ENCODE results near the gene TCF3.

The TCF3 gene

GRCh38 chr19:1585243-1585580 is 67.2 kb downstream of the TCF3 start:
- H3K4me3 ChIP-seq (ENCODE audit: low read depth, low read length), result no peak overlapping the region
- CTCF ChIA-PET, result interaction anchor here (1.5 kb wide), 1 partner anchor 87 kb away, joined by 4 read pairs; no protein-coding TSS in a partner anchor

GRCh38 chr19:1584500-1585242 is 67.7 kb downstream of the TCF3 start:
- POLR2A ChIA-PET, result no interaction called here
- no peak overlapping the region for H3K4me3 ChIP-seq (ENCODE audit: low read depth, low read length)
- no peak for DNase-seq (ENCODE audit: low read depth, low spot score)
- TF ChIP-seq, protein P1, sequence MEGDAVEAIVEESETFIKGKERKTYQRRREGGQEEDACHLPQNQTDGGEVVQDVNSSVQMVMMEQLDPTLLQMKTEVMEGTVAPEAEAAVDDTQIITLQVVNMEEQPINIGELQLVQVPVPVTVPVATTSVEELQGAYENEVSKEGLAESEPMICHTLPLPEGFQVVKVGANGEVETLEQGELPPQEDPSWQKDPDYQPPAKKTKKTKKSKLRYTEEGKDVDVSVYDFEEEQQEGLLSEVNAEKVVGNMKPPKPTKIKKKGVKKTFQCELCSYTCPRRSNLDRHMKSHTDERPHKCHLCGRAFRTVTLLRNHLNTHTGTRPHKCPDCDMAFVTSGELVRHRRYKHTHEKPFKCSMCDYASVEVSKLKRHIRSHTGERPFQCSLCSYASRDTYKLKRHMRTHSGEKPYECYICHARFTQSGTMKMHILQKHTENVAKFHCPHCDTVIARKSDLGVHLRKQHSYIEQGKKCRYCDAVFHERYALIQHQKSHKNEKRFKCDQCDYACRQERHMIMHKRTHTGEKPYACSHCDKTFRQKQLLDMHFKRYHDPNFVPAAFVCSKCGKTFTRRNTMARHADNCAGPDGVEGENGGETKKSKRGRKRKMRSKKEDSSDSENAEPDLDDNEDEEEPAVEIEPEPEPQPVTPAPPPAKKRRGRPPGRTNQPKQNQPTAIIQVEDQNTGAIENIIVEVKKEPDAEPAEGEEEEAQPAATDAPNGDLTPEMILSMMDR (IDR thresholded peaks at IDR 0.05; ENCODE audit: insufficient read depth, low read length, missing control alignments), result no peak
- CTCF ChIA-PET, result interaction anchor here (1.5 kb wide), 1 partner anchor 88 kb away, joined by 4 read pairs; no protein-coding TSS in a partner anchor

More at GRCh38 chr19:1585243-1585580, 67.2 kb downstream of the TCF3 start:
- TF ChIP-seq, protein P1 (IDR thresholded peaks at IDR 0.05; ENCODE audit: insufficient read depth, low read length, missing control alignments), result no peak
- DNase-seq (ENCODE audit: low read depth, low spot score), result no peak
- POLR2A ChIA-PET, result no interaction called here

- POLR2A ChIA-PET, result no interaction called here
- TF ChIP-seq, protein P1 (IDR thresholded peaks at IDR 0.05; ENCODE audit: insufficient read depth, low read length, missing control alignments), result no peak
- H3K4me3 ChIP-seq (ENCODE audit: low read depth, low read length), result no peak overlapping the region
- CTCF ChIA-PET, result interaction anchor here (1.0 to 1.2 kb wide), 2 partner anchors 9 to 11 kb away, joined by 3 to 6 read pairs; no protein-coding TSS in a partner anchor
- DNase-seq (ENCODE audit: low read depth, low spot score), result no peak
Measured at GRCh38 chr19:1582201-1582600, 70.2 kb downstream of the TCF3 start.

- TF ChIP-seq, protein P1 (IDR thresholded peaks at IDR 0.05; ENCODE audit: insufficient read depth, low read length, missing control alignments), result no peak
- CTCF ChIA-PET, result interaction anchor here (1.0 to 1.2 kb wide), 2 partner anchors 9 to 10 kb away, joined by 3 to 6 read pairs; no protein-coding TSS in a partner anchor
- POLR2A ChIA-PET, result interaction anchor here (0.9 kb wide), 1 partner anchor 11 kb away, joined by 3 read pairs; no protein-coding TSS in a partner anchor
- DNase-seq (ENCODE audit: low read depth, low spot score), result no peak
- H3K4me3 ChIP-seq (ENCODE audit: low read depth, low read length), result no peak overlapping the region
Measured at GRCh38 chr19:1580957-1581356, 71.5 kb downstream of the TCF3 start.

- H3K4me3 ChIP-seq (ENCODE audit: low read depth, low read length), result no peak overlapping the region
- TF ChIP-seq, protein P1 (IDR thresholded peaks at IDR 0.05; ENCODE audit: insufficient read depth, low read length, missing control alignments), result no peak
- ChIA-PET CTCF (no interaction called here), POLR2A (no interaction called here)
- DNase-seq (ENCODE audit: low read depth, low spot score), result no peak
Measured at GRCh38 chr19:1580382-1580781, 72.0 kb downstream of the TCF3 start.

DNA sequence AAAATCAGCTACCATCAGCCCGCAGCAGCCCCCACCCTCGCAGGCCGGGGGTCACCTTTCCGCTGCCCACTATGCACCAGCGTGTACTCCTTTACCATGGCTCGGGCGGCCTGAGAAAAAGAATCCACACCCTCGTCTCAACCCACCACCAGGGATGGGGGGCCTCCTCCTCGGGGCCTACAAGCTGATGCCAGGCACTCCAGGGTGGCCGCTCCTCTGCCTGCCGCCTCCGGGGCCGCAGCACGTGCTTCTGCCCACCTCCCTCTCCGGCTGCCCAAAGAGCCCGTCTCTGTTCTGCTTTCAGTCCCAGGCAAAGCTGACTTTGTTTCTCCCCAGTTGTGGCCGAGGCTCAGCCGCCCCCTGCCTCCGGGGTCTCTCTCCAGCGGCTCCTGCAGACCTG is 73.2 kb downstream of the TCF3 start:
- TF ChIP-seq, protein P1 (IDR thresholded peaks at IDR 0.05; ENCODE audit: insufficient read depth, low read length, missing control alignments), result no peak
- DNase-seq (ENCODE audit: low read depth, low spot score), result no peak
- CTCF ChIA-PET, result interaction anchor here (0.6 to 1.5 kb wide), 2 partner anchors 11 to 216 kb away, joined by 3 read pairs; no protein-coding TSS in a partner anchor
- no peak overlapping the region for H3K4me3 ChIP-seq (ENCODE audit: low read depth, low read length)
- POLR2A ChIA-PET, result no interaction called here
